Left ventricle myocardium inferior (tissue), 1 donor: Measurements from ENCODE around the gene TBC1D22A. TPM values are rescaled to one million over a fixed set of nuclear protein-coding genes. Genes with fewer than 3 reads are reported as not detected.

Experiments used
- DNase-seq: peaks from one replicate; pipeline ENCODE4 v3.0.0-alpha.2; 2020
- H3K27ac ChIP-seq: fragments of 200-600 bp; replicated peaks from 2 replicates; pipeline ENCODE4 v1.8.0; 2021
- H3K27me3 ChIP-seq: fragments of 200-600 bp; 2 replicates; pipeline ENCODE4 v1.8.0; 2021; ENCODE audit warnings: low read depth
- H3K36me3 ChIP-seq: fragments of 200-600 bp; 2 replicates; pipeline ENCODE4 v1.8.0; 2021
- H3K4me1 ChIP-seq: fragments of 200-600 bp; 2 replicates; pipeline ENCODE4 v1.8.0; 2021
- H3K4me3 ChIP-seq: fragments of 200-600 bp; 2 replicates; pipeline ENCODE4 v1.8.0; 2021; ENCODE audit warnings: mild to moderate bottlenecking, moderate library complexity
- H3K9me3 ChIP-seq: fragments of 200-600 bp; replicated peaks from 2 replicates; pipeline ENCODE4 v1.8.0; 2021
- intact Hi-C: fragments of 100-400 bp; cut with micrococcal nuclease; formaldehyde crosslinking; loops from one replicate; pipeline ENCODE4 v1.11.0; 2022
- total RNA-seq: library from RNA; stranded (reverse); fragmentation: NEBNext Ultra II Directional; extraction: Animal tissue kit (Norgen Biotek cat#: 25700); gene quantifications from one replicate; pipeline ENCODE4 v1.2.1, GENCODE V29; 2021
- TF ChIP-seq, protein P1 (sequence below): fragments of 200-600 bp; IDR thresholded peaks from 2 replicates; pipeline ENCODE4 v1.8.0; 2021; ENCODE audit warnings: antibody characterized with exemption, mild to moderate bottlenecking, borderline replicate concordance
- donor health status: DM: no; HTN: yes; CAD: no; lungs with severe emphysema.

TBC1D22A gene
- total RNA-seq, 1 donor from 2014 or later = 16.2 TPM

- intact Hi-C loops = no loop called here
- no peaks in the 10 kb centered on the region for H3K4me1 ChIP-seq
- H3K27ac ChIP-seq = no peak overlapping the region
- DNase-seq = no peak
- H3K4me3 ChIP-seq = no peak overlapping the region
- H3K9me3 ChIP-seq = no peaks in the 10 kb centered on the region
- H3K27me3 ChIP-seq = no peaks in the 10 kb centered on the region
- peaks cover 17% of the 10 kb centered on the region for H3K36me3 ChIP-seq
- TF ChIP-seq, protein P1, sequence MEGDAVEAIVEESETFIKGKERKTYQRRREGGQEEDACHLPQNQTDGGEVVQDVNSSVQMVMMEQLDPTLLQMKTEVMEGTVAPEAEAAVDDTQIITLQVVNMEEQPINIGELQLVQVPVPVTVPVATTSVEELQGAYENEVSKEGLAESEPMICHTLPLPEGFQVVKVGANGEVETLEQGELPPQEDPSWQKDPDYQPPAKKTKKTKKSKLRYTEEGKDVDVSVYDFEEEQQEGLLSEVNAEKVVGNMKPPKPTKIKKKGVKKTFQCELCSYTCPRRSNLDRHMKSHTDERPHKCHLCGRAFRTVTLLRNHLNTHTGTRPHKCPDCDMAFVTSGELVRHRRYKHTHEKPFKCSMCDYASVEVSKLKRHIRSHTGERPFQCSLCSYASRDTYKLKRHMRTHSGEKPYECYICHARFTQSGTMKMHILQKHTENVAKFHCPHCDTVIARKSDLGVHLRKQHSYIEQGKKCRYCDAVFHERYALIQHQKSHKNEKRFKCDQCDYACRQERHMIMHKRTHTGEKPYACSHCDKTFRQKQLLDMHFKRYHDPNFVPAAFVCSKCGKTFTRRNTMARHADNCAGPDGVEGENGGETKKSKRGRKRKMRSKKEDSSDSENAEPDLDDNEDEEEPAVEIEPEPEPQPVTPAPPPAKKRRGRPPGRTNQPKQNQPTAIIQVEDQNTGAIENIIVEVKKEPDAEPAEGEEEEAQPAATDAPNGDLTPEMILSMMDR = no peak
Observed at GRCh38 chr22:47055921-47056320, 293.5 kb downstream of the TBC1D22A start.

GRCh38 chr22:47056361-47056760 lies 293.9 kb downstream of the TBC1D22A start:
- intact Hi-C loops = no loop called here
- H3K27me3 ChIP-seq = no peaks in the 10 kb centered on the region
- DNase-seq = no peak
- no peak overlapping the region for H3K4me3 ChIP-seq
- TF ChIP-seq, protein P1 = no peak
- H3K9me3 ChIP-seq = no peaks in the 10 kb centered on the region
- peaks cover 21% of the 10 kb centered on the region for H3K36me3 ChIP-seq
- H3K4me1 ChIP-seq = no peaks in the 10 kb centered on the region
- H3K27ac ChIP-seq = no peak overlapping the region

- no peak for DNase-seq
- H3K27ac ChIP-seq = no peak overlapping the region
- H3K27me3 ChIP-seq = no peaks in the 10 kb centered on the region
- H3K36me3 ChIP-seq = peaks cover 27% of the 10 kb centered on the region
- H3K4me1 ChIP-seq = no peaks in the 10 kb centered on the region
- H3K9me3 ChIP-seq = no peaks in the 10 kb centered on the region
- intact Hi-C loops = no loop called here
- TF ChIP-seq, protein P1 = no peak
- H3K4me3 ChIP-seq = no peak overlapping the region
Observed at GRCh38 chr22:47056776-47057470, 294.5 kb downstream of the TBC1D22A start.

DNA sequence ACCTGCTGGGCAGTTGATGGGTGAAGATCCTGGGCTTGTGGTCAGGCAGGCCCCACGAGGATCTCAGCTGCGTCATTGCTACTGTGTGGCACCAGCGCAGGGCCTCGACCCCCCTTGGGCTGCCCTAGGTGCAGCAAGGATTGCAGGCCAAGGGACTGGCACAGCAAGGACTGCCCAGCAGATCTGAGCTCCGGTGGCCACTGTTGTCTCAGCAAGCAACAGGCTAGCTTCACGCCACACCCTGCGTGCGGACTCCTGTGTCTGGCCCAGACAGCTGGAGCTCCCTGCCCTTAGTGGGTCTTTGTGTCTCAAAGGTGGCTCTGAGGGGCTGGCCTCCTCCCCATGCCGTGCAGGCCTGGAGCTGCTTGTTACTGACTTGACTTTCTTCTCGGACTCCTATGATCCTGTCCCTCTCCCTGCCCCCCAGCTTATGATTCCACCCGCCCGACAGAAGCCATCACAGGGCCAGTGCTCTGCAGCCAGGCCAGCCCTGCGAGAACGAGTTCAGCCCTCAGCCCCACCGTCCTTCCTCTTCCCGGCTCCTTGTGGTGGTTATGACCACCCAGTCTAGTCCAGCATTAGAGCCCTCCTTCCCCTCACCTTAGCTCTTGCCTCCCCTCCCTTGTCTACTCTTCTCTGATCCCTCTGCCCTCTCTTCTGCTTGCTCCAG lies 295.6 kb downstream of the TBC1D22A start:
- H3K36me3 ChIP-seq = peaks cover 36% of the 10 kb centered on the region
- H3K27me3 ChIP-seq = no peaks in the 10 kb centered on the region
- TF ChIP-seq, protein P1 = no peak
- no peaks in the 10 kb centered on the region for H3K9me3 ChIP-seq
- DNase-seq = no peak
- no peak overlapping the region for H3K27ac ChIP-seq
- intact Hi-C loops = no loop called here
- H3K4me1 ChIP-seq = no peaks in the 10 kb centered on the region
- H3K4me3 ChIP-seq = no peak overlapping the region

DNA sequence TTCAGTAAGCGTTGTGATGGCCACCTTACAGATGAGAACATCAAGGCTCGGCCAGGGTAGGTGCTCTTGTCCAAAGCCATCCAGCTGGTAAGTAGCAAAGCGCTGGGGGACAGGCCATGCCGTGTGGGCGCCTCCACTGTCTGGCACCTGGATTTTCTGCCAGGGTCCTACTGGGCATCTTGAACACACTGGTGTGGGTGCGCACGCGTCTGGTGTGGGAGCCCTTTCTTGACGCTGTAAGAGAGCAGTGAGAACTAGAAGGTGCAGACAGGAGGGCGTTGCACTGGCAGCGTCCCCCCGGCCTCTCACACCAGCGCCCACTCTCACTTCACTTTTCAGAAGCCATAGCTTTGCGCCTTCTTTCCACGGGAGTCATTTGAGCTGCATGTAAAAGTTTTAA lies 296.6 kb downstream of the TBC1D22A start:
- Histone ChIP-seq H3K36me3 (peaks cover 38% of the 10 kb centered on the region), H3K4me3 (no peak overlapping the region), H3K27me3 (no peaks in the 10 kb centered on the region), H3K4me1 (no peaks in the 10 kb centered on the region), H3K27ac (no peak overlapping the region), H3K9me3 (no peaks in the 10 kb centered on the region)
- intact Hi-C loops = no loop called here
- DNase-seq = no peak
- TF ChIP-seq, protein P1 = no peak
